Posterior vena cava (tissue), 2 donors: ENCODE results near the gene TAGLN3. TPM values are rescaled to one million over a fixed set of nuclear protein-coding genes. Genes with fewer than 3 reads are reported as not detected.
A peak's percentile ranks its signal among the peaks of the same experiment; 100 is the strongest.

ENCODE experiments used
- DNase-seq: peaks from one replicate; pipeline ENCODE4 v3.0.0-alpha.2; 2020; ENCODE audit warnings: low spot score
- intact Hi-C, 2 donors: fragments of 100-400 bp; cut with DNase I; formaldehyde crosslinking; loops; one replicate each; pipeline versions ENCODE4 v1.14.1 to v1.14.2; 2022 to 2023
- total RNA-seq, 2 donors: library from RNA; stranded (reverse); fragmentation: NEBNext Ultra II Directional; extraction: Animal tissue kit (Norgen Biotek cat#: 25700); gene quantifications; one replicate each; pipeline ENCODE4 v1.2.1, GENCODE V29; 2021
- donor health status: DM: yes; HTN: yes; CAD: no.
- donor health status: DM: yes; HTN: yes; CAD: no.

TAGLN3 gene
- total RNA-seq, 2 donors from 2014 or later, result not detected

DNA sequence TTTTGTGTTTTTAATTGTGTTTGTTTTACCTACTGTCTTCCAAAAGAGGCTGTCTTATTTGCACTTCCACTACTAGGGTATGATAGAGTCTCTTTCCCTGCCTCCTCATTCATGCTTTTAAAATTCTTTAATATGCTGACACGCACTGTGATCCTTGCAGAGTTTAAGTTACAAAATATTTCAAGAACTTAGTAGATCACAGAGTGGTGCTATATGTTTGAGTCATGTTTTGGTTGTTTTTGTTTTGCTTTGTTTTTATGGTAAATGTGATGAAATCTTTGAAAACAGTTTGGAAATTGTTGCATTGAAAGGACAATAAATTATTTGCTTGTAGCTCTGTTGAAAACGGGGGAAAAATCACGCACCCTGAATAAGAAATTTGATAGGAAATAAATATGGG lies 25.8 kb upstream of the TAGLN3 start:
- intact Hi-C loops, result no loop called here

DNA sequence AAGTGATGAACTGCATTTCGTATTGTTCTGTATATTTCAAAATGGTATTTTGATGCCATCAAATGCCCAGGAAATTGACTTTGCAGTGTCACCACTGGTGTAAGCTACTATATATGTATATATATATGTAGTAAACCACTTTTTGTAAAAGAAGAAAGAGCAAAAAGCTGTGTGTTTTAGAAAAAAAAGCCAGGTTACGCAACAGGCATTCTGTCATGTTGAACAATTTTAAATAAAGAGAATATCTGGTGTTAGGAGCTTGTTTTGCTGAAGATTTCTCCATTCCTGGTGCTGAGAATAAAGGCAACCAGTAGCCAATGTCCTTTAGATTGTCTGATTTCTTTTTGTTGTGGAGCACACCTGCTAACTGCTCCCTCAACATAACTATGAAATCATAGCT lies 23.6 kb upstream of the TAGLN3 start:
- intact Hi-C loops, result no loop called here
- no peak for DNase-seq

More for the DNA sequence above, 25.8 kb upstream of the TAGLN3 start:
- DNase-seq, result no peak

- intact Hi-C loops, result no loop called here
- DNase-seq, result no peak
Measured at GRCh38 chr3:111976254-111976653, 22.5 kb upstream of the TAGLN3 start.

GRCh38 chr3:111978583-111979433 lies 19.9 kb upstream of the TAGLN3 start, which contains the start of gene ABHD10:
ABHD10 (plus strand) TSS chr3:111979026; CDS start chr3:111979062, 36 bp downstream.
- peak; percentile 99 for DNase-seq
- intact Hi-C loops, result no loop called here

GRCh38 chr3:111979434-111980038 lies 19.2 kb upstream of the TAGLN3 start:
- intact Hi-C loops, result no loop called here
- DNase-seq, result no peak

DNA sequence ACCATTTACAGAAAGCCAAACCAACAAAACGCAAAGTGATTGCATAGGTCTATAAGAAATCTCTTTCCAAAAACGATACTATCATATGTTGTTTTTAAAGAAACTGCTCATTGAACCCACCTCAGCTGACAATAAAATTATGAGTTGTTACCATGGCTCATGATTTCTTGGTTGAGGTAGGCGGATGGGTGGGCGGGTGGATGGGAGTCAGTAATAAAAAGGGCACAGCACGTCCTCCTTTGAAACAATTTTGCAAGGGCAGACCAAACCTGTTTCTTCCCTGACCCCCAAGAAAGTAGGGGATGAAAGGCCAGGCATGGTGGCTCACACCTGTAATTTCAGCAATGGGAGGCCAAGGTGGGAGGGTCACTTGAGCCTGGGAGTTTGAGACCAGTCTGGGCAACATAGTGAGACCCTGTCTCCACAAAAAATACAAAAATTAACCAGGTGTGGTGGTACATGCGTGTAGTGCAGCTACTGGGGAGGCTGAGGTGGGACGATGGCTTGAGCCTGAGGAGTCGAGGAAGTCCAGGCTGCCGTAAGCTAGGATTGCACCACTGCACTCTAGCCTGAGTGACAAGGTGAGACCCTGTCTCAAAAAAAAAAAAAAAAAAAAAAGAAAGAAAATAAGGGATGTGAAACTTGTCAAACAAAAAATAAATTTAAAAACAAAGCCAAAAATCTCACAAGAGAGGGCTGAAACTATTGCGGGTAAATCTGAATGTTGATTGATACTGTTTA lies 17.8 kb upstream of the TAGLN3 start:
- intact Hi-C loops, result no loop called here
- no peak for DNase-seq

- intact Hi-C loops, result no loop called here
- DNase-seq, result no peak
Measured at GRCh38 chr3:111981457-111981763, 17.3 kb upstream of the TAGLN3 start.

DNA sequence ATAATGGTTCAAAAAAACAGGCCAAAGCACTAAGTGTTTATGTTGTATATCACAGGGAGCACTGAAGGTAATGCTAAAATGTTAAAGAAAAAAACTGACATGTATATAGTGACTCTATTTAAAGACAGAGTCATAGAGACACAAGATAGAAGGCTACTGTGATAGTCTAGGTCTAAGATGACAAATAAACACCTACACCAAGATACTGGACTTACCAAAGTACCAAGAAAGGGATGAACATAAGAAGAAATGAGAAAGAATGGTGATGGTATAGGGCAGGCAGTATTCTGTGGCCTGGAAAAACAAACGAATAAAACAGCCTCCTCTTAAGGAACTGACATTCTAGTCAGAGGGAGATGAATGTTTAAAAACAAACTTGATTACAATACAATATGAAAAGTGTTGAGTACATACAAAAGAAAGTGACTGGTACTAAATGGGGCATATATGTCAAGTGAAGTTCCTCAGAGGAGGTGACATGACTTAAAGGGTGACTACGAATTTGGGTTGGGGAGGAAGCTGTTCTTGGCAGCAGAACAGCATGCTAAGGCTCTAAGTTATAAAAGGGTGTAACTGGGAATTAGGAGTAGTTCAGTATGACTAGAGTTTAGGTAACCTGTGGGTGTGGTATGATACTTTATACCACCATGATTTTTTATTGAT lies 14.0 kb upstream of the TAGLN3 start:
- no peak for DNase-seq
- intact Hi-C loops, result no loop called here

DNA sequence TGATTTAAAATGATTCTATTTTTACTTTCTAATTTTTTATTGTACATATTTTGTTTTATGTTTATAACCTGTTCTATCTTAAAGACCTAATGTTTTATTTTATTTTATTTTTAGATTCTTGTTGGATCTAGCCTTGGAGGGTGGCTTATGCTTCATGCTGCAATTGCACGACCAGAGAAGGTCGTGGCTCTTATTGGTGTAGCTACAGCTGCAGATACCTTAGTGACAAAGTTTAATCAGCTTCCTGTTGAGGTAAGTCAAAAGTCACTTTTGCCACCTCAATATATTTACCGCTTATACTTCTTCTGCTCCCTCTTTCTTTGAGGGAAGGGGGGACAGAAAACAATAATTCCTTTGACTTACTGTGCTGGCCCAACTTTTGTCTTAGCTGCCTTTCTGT lies 11.9 kb upstream of the TAGLN3 start:
- intact Hi-C loops, result no loop called here
- no peak for DNase-seq

- intact Hi-C loops, result no loop called here
- no peak for DNase-seq
Measured at GRCh38 chr3:111989061-111989678, 9.6 kb upstream of the TAGLN3 start.

DNA sequence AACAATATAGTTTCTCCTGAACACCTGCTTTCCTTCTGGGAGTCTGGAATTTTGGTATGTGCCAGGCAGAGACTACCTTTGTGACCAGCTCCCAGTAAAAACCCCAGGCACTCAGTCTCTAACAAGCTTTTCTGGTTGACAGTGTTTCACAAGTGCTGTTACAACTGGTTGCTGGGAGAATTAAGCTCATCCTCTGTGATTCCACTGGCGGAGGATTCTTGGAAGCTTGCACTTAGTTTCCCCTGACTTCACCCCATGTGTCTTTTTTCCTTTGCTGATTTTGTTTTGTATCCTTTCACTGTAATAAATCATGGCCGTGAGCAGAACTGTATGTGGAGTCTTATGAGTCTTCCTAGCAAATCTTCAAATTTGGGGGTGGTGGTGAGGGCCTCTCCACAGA lies 5.7 kb upstream of the TAGLN3 start:
- intact Hi-C loops, result no loop called here
- DNase-seq, result no peak

DNA sequence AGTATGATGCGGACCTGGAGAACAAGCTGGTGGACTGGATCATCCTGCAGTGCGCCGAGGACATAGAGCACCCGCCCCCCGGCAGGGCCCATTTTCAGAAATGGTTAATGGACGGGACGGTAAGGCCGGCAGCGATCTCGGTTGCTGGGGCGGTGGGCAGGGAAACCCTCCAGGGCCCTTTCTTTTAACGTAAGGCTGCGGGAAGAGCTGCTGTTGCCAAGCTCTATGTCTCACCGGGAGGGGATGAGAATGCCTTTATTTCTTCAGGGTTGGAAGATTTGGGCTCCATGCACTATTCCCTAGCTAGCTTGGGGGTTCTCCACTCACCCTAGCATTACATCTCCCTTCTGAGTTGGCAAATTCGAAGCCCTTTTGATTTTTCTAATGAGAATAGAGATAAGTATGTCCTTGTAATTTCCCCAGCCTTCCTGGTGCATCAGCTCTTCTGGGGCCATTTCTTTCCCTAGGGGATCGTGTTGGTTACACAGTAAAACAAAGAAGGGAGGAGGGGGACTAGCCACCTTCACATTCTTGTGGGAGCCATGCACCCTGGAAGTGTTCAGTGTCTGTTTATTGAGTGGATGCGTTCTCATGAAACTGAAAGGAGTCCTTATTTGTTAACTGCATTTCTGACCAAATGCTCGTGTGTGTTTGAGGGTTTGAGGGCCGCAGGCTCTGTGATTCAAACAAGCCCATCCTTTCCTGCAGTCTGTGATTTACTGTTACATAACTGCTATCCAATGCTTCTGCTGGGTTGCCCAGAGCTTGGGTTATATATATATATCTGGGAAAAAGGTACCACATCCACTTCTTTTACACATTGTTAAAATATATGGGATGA lies 982 bp downstream of the TAGLN3 start:
- no peak for DNase-seq
- intact Hi-C loops, result no loop called here

DNA sequence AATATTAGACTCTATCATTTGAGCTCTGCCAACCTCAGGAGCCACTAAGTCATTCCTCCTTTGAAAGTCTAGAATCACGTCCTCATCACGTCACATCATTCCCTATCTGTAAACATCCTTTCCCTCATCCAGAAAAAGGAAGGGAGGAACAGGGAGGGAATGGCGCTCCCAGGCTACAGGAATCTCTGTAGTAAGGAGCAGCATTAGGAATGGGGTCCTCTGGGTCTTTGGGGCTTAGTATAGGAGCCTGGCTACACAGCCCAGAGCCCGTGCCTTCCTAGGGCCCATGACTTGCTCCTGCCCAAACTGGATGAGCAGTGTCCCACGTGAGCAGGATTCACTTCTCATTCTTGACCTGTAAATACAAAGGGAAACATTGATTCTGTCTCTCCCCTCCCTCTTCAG lies 1.6 kb downstream of the TAGLN3 start:
- intact Hi-C loops, result no loop called here
- DNase-seq, result no peak

- DNase-seq, result no peak
- intact Hi-C loops, result no loop called here
Measured at GRCh38 chr3:112000966-112001365, 2.2 kb downstream of the TAGLN3 start.

GRCh38 chr3:112001526-112001925 lies 2.8 kb downstream of the TAGLN3 start:
- no peak for DNase-seq
- intact Hi-C loops, result no loop called here

DNA sequence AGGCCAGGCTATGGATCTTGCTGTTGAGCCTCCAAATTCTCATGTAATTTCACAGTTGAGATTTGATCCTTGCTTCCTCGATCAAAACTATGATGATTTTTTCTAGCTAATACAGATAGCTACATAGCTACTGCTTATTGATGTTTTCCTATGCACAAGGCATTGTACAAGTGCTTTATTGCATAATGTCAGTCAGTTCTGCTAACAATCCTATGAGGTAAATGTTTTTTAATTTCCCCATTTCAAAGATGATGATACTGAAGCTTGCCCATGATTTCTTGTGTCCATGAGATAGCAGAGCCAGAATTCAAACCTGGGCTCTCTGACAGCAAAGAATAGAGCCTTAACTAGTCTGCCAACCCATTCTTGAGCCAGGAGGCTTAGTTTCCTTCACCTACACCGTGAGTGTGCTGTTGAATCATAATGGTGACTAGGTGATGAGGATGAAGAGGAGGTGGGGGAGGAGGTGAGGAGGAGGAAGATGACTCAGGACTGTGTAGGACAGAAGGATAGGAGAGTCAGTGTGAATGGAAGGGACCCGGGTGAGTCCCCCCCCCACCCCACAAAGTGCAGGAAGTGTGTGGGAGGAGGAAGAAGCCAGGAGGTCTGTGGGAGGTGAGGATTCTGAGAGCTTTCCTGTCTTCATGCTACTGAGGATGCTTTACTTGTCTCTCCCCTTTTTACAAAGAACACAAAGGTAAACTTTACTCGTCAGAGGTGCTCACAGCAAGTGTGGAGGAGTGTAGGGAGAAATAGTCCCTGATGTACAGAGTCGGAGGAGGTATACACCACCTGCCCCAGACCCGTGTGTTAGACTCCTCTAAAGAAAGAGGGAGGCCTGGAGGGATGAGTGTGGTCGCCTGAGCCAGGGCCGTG lies 3.6 kb downstream of the TAGLN3 start:
- DNase-seq, result no peak
- intact Hi-C loops, result no loop called here

GRCh38 chr3:112003321-112004080 lies 4.8 kb downstream of the TAGLN3 start:
- DNase-seq, result no peak
- intact Hi-C loops, result no loop called here
